Type B pancreatic cell (in vitro differentiated cells): ENCODE data around the gene CGGBP1. TPM values are rescaled to one million over a fixed set of nuclear protein-coding genes. Genes with fewer than 3 reads are reported as not detected.

Source experiments
- DNase-seq: peaks from one replicate; pipeline ENCODE4 v3.0.0; 2021; ENCODE audit warnings: mixed read lengths; ENCODE audit not compliant: unreplicated experiment; ENCODE audit errors: extremely low spot score
- H3K27ac Mint-ChIP-seq: 2 replicates; pipeline ENCODE4 v1.8.0; 2021; ENCODE audit warnings: mild to moderate bottlenecking, mixed read lengths
- H3K27me3 Mint-ChIP-seq: 2 replicates; pipeline ENCODE4 v1.8.0; 2021; ENCODE audit warnings: mixed read lengths
- H3K36me3 Mint-ChIP-seq: 2 replicates; pipeline ENCODE4 v1.8.0; 2021; ENCODE audit warnings: mixed read lengths
- H3K4me1 Mint-ChIP-seq: one replicate; pipeline ENCODE4 v1.8.0; 2021; ENCODE audit warnings: mixed read lengths; ENCODE audit not compliant: unreplicated experiment
- H3K4me3 Mint-ChIP-seq: 2 replicates; pipeline ENCODE4 v1.8.0; 2021; ENCODE audit warnings: mild to moderate bottlenecking, mixed read lengths
- H3K9me3 Mint-ChIP-seq: 2 replicates; pipeline ENCODE4 v1.8.0; 2021; ENCODE audit warnings: mixed read lengths
- total RNA-seq: library from RNA; stranded (reverse); gene quantifications from 2 replicates; pipeline ENCODE4 v1.2.1, GENCODE V29; 2021; ENCODE audit warnings: low replicate concordance
- TF ChIP-seq, protein P1 (sequence below): fragments of 200-600 bp; sonication (generic); conservative IDR thresholded peaks from 2 replicates; pipeline ENCODE4 v1.5.0; 2021; ENCODE audit warnings: antibody characterized with exemption, mild to moderate bottlenecking

CGGBP1 gene
- total RNA-seq, 1 donor from 2014 or later: 88.9 TPM

DNA sequence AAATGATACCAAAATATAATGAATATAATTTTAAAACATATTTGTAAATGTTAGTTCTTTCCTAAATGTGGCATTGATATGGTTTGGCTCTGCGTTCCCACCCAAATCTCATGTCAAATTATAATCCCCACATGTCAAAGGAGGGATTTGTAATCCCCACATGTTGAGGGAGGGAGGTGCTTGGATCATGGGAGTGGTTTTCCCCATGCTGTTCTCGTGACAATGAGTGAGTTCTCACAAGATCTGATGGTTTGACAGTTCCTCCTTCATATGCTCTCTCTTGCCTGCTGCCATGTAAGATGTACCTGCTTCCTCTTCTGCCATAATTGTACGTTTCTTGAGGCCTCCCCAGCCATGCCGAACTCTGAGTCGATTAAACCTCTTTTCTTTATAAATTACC is 12.0 kb downstream of the CGGBP1 start:
- Mint-ChIP-seq H3K4me1 (no peaks in the 10 kb centered on the region), H3K9me3 (no peaks in the 10 kb centered on the region), H3K27ac (no peak overlapping the region), H3K27me3 (no peaks in the 10 kb centered on the region), H3K36me3 (peaks cover 4% of the 10 kb centered on the region), H3K4me3 (no peak overlapping the region)
- TF ChIP-seq, protein P1, sequence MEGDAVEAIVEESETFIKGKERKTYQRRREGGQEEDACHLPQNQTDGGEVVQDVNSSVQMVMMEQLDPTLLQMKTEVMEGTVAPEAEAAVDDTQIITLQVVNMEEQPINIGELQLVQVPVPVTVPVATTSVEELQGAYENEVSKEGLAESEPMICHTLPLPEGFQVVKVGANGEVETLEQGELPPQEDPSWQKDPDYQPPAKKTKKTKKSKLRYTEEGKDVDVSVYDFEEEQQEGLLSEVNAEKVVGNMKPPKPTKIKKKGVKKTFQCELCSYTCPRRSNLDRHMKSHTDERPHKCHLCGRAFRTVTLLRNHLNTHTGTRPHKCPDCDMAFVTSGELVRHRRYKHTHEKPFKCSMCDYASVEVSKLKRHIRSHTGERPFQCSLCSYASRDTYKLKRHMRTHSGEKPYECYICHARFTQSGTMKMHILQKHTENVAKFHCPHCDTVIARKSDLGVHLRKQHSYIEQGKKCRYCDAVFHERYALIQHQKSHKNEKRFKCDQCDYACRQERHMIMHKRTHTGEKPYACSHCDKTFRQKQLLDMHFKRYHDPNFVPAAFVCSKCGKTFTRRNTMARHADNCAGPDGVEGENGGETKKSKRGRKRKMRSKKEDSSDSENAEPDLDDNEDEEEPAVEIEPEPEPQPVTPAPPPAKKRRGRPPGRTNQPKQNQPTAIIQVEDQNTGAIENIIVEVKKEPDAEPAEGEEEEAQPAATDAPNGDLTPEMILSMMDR: no peak
- DNase-seq: no peak

- TF ChIP-seq, protein P1: no peak
- Mint-ChIP-seq H3K4me3 (no peak overlapping the region), H3K4me1 (no peaks in the 10 kb centered on the region), H3K27me3 (no peaks in the 10 kb centered on the region), H3K9me3 (no peaks in the 10 kb centered on the region), H3K27ac (no peak overlapping the region), H3K36me3 (no peaks in the 10 kb centered on the region)
- no peak for DNase-seq
These were observed 14.4 kb downstream of the CGGBP1 start for GRCh38 chr3:88044411-88044810.

GRCh38 chr3:88041005-88041404 is 17.8 kb downstream of the CGGBP1 start:
- Mint-ChIP-seq H3K27ac (no peak overlapping the region), H3K9me3 (no peaks in the 10 kb centered on the region), H3K36me3 (no peaks in the 10 kb centered on the region), H3K27me3 (no peaks in the 10 kb centered on the region), H3K4me3 (no peak overlapping the region), H3K4me1 (no peaks in the 10 kb centered on the region)
- TF ChIP-seq, protein P1: no peak
- DNase-seq: no peak

DNA sequence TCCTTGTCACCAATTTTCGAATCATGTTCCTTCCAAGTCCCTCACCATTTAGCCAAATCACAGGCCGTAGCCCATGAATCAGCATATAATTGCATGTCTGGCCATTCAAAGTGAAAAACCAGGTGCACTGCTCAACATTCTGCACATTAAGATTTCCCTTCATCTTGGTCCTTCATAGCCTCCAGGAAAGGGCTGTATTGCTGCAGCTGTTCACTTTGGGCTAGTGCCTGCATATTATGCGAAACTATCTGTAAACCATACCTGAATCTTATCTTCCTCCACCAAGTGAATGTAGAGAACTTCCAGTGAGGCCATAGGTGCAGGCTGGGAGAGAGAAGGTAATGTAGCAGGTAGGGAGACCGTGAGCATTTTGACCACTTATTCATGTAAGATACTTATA is 18.3 kb downstream of the CGGBP1 start:
- Mint-ChIP-seq H3K4me3 (no peak overlapping the region), H3K36me3 (no peaks in the 10 kb centered on the region)
- no peak for DNase-seq

DNA sequence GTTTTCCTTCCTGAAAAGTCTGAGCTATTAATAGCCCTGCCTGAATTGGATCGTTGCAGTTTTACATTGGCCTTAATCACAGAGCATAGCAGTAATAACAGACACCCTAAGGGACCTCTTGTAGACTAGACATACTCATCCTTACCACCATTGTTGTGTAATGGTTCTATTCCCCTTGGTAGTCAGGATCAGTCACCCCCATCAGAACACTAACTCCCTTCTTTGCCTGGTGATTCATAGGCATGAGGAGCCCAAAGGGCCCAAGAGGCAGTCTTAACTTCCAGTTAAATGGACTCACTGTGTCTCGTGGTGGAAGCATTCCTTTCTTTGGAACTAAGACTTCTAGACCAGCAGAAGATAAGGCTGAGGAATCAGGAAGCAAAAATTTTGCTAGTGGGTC is 20.2 kb downstream of the CGGBP1 start:
- Mint-ChIP-seq H3K4me3 (no peak overlapping the region), H3K27me3 (no peaks in the 10 kb centered on the region), H3K9me3 (no peaks in the 10 kb centered on the region), H3K4me1 (no peaks in the 10 kb centered on the region), H3K36me3 (no peaks in the 10 kb centered on the region), H3K27ac (no peak overlapping the region)
- TF ChIP-seq, protein P1: no peak
- no peak for DNase-seq

More for the DNA sequence above, 18.3 kb downstream of the CGGBP1 start:
- no peaks in the 10 kb centered on the region for H3K9me3 Mint-ChIP-seq
- no peaks in the 10 kb centered on the region for H3K4me1 Mint-ChIP-seq
- no peaks in the 10 kb centered on the region for H3K27me3 Mint-ChIP-seq
- no peak overlapping the region for H3K27ac Mint-ChIP-seq
- TF ChIP-seq, protein P1: no peak

GRCh38 chr3:88036221-88036620 is 22.6 kb downstream of the CGGBP1 start:
- Mint-ChIP-seq H3K4me1 (no peaks in the 10 kb centered on the region), H3K27ac (no peak overlapping the region), H3K27me3 (no peaks in the 10 kb centered on the region), H3K4me3 (no peak overlapping the region), H3K36me3 (no peaks in the 10 kb centered on the region), H3K9me3 (no peaks in the 10 kb centered on the region)
- TF ChIP-seq, protein P1: no peak
- no peak for DNase-seq
